NCI-H2196 treated with DMSO at 0.1 percent for 48 hours (cell line): ENCODE data around the gene GSTM4.

ENCODE experiments used
- DNase-seq: peaks from one replicate; lab custom pipeline; 2025; ENCODE audit not compliant: unreplicated experiment; lab: John Stamatoyannopoulos, UW

Gene GSTM4

GRCh38 chr1:109624201-109625010 lies 31.5 kb upstream of the GSTM4 start:
- DNase-seq, result peak; percentile 7

- no peak for DNase-seq
Measured at GRCh38 chr1:109625176-109625575, 30.7 kb upstream of the GSTM4 start.

DNA sequence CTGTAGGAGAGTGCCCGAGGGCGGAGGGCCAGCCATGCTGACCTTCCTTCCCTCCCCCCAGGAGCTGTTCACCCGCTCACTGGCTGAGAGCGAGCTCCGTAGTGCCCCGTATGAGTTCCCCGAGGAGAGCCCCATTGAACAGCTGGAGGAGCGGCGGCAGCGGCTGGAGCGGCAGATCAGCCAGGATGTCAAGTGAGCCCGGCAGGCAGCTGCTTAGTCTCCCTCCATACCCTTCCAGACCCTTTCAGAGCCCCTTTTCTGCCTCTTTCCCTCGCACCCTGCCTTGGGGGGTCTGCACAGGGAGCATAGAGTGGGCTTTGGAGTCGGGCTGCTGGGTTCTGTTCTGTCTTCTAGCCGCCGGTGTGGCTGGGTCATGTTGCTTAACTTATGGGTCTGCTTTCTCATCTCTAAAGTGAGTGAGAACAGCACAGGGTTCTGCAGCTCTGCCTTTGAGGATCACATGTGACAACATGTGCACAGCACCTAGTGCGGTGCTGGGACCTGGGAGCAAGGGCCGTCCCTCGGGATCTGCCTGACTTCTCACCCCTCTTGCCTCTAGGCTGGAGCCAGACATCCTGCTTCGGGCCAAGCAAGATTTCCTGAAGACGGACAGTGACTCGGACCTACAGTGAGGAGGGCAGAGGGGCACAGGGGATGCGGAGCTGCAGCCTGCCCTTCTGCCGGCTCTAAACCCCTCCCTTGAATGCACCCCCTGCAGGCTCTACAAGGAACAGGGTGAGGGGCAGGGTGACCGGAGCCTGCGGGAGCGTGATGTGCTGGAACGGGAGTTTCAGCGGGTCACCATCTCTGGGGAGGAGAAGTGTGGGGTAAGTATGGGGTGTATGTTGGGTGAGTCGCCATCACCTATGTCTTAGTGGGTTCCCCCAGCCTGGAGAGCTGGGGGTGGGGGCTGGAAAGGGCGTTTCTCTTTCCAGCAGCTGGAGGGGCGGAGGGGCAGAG lies 30.0 kb upstream of the GSTM4 start:
- DNase-seq, result no peak

DNA sequence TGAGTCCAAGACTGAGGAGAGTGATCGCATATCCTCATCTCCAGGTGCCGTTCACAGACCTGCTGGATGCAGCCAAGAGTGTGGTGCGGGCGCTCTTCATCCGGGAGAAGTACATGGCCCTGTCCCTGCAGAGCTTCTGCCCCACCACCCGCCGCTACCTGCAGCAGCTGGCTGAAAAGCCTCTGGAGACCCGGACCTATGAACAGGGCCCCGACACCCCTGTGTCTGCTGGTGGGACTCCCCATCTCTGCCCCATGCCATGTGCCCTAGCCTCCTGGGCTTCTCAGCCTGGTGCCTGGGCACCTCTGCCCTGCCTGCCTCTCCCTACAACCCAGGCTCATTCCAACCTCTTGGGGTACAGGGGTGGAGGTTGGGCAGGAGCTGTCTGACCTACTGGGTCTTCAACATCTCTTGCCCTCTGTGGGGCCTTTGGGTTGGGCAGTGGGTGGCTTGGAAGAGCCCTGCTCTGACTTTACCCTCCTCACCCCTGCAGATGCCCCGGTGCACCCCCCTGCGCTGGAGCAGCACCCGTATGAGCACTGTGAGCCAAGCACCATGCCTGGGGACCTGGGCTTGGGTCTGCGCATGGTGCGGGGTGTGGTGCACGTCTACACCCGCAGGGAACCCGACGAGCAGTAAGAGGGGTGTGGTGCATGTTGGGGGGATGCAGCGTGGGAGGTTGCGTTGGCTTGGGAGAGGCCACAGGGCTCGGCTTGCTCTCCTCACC lies 29.1 kb upstream of the GSTM4 start:
- DNase-seq, result no peak

- DNase-seq, result no peak
Measured at GRCh38 chr1:109627692-109628399, 28.1 kb upstream of the GSTM4 start.

- no peak for DNase-seq
Measured at GRCh38 chr1:109628540-109629321, 27.2 kb upstream of the GSTM4 start.

DNA sequence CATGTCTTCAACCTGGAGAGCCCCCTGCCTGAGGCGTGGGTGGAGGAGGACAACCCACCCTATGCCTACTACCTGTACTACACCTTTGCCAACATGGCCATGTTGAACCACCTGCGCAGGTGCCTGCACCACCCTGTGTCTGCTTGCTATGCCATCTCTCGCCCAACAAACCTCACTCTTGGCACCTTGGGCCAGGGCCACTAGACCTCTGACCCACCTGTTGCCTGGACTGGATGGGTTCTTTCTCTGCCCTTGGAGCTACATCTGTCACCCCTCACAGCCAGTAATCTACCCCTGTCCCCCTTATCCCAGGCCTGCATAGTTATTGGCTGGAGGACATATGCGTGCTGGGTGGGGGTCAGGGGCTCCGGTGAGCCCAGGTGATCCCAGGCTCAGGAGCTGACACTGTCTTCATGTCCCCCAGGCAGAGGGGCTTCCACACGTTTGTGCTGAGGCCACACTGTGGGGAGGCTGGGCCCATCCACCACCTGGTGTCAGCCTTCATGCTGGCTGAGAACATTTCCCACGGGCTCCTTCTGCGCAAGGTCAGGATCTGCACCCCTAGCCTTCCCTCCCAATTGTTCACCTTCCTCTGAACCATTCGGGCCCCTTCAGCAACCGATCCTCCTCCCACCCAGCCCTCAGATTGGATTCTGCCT lies 26.4 kb upstream of the GSTM4 start:
- no peak for DNase-seq

GRCh38 chr1:109630081-109630897 lies 25.6 kb upstream of the GSTM4 start:
- DNase-seq, result no peak

- no peak for DNase-seq
Measured at GRCh38 chr1:109630898-109631512, 24.9 kb upstream of the GSTM4 start.

- DNase-seq, result no peak
Measured at GRCh38 chr1:109631513-109632505, 24.1 kb upstream of the GSTM4 start.

DNA sequence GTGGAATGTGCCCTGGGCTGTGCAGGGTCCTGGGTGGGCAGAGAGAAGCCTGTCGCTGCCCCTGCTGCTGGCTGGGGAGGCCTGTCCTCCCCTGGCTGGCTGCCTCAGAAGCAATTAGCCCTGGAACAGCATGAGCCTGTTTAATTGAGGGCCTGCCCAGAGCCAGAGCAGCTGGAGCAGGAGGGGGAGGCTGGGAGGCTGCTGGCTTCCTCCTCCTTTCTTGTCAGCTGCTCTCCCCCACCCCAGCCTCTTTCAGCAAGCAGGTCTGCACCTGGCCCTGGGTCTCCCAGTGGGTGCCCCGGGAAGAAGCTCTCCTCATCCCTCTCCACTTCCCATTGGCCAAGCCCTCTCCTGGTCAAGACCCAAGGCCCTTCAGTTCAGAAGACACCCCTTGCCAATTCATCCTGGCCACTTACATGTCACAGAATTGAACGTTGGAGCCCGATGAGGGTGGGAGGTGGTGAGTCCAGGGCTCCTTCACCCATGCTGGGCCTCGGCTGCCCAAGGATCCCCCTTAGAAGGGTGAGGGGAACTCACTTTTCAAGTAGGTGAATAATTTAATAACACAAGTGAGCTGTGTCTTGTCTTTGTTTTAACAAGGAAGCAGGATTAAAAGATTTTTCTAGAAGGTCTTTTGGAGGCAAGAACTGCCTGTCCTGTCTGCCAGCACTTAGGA lies 23.1 kb upstream of the GSTM4 start:
- peak; percentile 85 for DNase-seq

DNA sequence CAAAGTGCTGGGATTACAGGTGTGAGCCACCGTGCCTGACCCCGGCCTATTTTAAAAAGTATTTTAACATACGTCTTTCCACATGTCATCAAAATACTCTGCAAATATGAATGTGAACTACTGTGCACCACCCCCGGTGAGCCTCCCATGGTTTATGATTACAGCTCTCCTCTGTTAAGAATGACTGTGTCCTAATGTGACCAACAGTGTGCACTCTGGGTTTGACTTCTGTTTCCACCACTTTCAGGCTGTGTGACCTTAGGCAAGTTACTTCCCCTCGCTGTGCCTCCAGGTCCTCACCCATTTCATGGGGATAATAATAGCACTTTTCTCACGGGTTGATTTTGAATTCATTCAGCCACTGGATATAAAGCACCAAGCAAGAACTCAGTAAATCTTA lies 21.6 kb upstream of the GSTM4 start:
- no peak for DNase-seq

GRCh38 chr1:109634771-109635750 lies 20.8 kb upstream of the GSTM4 start:
- no peak for DNase-seq

- no peak for DNase-seq
Measured at GRCh38 chr1:109635862-109636200, 20.1 kb upstream of the GSTM4 start.

- DNase-seq, result no peak
Measured at GRCh38 chr1:109636201-109636952, 19.5 kb upstream of the GSTM4 start.
